Anterior cingulate cortex (tissue), 58 donors: ENCODE results near the gene EDARADD.

Experiments
- DNase-seq, 58 donors: peaks; one replicate each; lab custom pipeline; 2025; lab: John Stamatoyannopoulos, UW

Gene EDARADD

DNA sequence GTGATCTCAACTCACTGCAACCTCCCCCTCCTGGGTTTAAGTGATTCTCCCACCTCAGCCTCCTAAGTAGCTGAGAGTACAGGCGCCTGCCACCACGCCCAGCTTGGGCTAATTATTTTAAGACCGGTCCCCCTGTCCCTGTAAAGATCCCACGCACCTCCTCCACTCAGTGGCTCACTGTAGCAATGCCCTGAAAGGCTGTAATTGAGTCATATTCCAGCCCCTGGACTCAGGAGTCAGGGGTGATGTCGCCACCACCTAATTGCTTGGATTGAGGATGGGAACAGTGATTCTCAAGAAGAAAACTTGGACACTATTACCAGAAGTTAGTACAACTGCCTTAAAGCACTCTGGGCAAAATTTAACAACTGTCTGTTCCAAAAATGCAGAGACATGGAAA, 3.1 kb upstream of the EDARADD start:
- DNase-seq: no peak

DNA sequence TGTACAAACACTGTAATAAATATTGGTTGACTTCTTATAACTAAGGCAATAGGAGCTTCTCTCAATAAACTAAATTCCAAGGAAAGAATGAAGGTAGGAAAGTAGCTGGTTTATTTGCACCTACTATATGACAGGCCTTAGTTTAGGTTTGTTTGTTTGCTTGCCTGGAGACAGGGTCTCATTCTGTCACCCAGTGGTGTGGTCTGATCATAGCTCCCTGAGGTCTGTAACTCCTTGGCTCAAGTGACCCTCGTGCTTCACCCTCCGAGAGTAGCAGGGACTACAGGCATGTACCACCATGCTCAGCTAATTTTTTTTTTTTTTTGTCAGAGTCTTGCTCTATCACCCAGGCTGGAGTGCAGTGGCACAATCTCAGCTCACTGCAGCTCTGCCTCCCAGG, 1.9 kb upstream of the EDARADD start:
- no peak for DNase-seq

DNA sequence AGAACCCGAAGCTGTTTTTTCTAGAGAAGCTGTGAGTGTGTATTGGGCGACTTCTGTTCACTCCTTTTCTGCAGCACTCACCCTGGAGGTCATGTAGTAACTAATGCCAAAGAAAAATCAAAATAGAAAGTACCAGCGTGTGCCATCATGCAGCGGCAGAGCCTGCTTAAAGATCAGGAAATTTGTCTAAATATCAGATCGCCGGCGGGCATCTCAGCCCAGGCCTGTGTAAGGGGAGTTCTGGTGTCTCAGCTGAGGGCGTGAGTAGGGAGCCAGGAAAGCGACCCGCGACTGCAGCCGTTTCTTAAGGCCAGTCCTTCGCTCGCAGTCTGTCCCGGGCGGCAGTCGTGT, 768 bp downstream of the EDARADD start:
- no peak for DNase-seq

DNA sequence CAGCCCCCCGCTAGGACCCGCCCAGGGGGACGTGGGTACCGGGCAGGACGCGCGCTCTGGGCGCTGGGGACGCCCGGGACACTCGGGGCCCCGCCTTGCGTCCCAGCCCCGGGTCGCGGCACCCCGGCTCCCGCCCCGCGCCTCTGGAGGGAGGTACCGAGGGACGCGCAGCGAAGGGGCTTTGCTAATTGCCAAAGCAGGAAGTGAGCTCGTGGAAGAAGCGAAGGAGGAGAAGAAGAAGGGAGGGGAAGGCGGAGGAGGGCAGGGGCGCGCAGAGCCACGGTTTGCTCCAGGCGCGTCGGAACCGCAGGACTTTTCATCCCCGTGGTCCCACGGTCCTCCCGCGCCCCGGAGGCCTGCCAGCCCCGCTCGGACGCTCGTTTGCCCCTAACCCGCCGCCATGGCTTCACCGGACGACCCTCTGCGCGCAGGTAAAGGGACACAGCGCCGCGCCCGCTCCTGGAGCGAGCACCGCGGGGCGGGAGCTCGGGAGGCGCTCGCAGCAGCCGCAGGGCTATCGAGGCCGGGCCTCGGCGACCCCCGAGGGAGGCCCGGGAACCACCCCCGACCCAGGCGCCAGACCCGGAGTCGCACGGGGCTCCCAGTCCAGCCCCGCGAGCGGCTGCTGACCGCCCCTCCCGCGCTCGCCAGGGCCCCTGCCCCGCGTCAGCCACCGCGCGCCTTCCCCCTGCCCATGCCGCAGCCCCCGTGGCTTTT, 1.3 kb downstream of the EDARADD start:
- no peak for DNase-seq

DNA sequence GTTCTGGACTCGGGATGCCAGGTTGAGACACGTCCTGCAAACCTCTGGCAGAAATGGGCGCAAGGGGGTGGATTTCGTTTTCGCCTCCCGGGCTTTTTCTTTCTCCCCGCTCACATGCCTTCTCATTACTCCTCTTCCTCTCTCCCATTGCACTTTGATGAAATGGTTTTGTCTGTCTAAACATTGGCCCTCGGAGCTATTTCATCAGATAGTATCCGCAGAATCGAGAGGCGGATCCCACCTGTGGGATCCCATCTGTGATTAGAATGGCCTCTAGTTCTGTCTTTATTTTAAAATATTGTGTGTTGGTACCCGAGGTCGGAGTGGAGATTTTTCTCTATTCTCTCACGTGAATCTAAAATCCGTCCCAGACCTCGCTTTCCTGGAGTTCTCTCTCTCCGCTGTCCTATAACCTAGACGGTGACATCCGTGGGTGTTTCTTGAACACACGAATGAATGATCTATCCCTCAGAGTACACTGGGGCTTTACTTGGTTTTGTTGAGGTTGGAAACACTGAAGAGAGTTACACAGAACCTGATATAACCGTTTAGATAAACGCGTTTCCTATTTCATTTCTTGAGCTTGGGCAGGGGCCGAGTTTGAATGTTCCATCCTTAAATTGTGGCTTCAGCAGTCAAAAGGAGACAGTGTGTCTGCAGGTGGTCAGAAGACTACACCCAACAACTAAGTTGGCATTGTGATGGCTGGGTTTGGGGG, 2.0 kb downstream of the EDARADD start:
- DNase-seq: no peak

DNA sequence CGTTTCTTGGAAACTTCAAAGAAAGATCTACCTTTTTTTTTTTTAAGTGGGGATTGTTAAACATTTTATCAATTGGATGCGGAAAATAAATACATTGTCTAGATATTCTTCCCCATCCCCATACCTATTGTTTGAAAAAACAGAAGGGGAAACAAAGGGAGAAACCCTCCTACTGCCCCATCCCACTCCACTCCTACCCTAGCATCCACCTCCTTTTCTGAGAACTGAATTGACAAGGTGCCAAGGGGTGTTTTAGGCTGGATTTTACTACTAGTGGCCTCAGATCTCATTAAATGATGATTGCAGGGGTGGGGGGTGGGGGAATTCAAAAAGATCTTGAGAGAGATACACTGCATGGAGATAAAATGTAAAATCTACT, 2.6 kb downstream of the EDARADD start:
- no peak for DNase-seq

DNA sequence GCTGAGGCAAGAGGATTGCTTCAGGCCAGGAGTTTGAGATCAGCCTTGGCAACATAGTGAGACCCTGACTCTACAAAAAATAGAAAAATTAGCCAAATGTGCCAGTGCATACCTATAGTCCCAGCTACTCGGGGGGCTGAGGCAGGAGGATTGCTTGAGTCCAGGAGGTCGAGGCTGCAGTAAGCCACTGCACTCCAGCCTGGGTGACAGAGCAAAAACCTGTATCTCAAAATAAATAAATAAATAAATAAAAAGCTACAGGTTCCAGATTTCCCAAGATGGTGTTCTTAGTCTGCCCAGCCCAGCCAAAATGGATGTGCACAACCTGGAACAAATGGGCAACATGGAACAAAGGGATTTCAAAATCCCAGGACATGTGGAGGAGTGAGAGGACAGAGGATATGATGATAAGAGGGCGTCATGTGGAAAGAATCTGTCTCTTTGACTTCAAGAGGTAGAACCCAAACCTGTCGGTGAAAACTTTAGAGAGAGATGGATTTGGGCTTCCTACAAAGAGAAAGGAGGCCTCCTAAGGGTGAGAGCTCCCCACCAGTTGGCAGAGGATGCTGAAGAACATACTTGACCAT, 3.2 kb downstream of the EDARADD start:
- no peak for DNase-seq

DNA sequence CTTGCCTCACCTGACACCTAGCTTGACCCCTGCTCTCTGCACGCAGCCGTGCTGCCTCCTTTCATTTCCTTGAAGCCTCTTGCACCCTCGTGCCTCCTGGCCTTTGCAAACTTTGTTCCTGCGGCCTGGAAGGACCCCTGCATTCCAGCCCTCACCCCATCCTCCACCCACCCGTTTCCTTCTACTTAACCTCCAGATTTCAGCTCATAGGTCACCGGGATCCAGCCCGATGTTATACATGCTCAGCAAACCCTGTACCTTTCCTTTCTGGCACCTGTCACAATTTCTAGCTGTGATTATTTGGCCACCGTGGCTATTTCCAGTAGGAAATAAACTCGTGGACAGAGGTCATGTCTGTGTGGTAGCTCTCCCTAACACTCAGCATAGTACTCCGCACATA, 4.5 kb downstream of the EDARADD start:
- no peak for DNase-seq

DNA sequence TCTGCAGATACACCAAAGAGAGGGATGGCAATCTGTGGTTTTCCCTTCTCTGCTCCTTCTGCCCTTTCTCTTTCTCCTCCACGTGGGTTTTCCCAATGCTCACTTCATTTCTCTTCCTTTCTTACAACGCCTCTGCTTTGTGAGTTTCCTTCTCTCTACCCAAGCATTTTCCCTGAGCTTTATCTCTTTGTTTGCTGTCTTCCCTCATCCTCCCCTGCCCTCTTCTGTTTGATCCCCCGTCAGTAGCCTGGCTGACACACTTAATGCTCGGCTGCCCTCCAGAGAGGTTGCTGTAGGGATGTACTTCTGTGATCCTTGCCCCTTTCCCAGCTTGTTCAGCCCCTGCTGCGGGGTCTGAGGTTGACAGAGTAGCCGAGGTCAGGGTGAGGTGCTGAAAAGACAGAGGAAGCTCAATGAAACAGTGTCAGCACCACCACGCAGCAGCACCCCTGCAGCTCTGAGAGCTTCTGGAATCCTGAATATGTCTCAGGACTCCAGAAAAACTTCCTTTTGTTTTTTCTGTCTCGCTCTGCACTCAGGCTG, 6.0 kb downstream of the EDARADD start:
- DNase-seq: no peak

DNA sequence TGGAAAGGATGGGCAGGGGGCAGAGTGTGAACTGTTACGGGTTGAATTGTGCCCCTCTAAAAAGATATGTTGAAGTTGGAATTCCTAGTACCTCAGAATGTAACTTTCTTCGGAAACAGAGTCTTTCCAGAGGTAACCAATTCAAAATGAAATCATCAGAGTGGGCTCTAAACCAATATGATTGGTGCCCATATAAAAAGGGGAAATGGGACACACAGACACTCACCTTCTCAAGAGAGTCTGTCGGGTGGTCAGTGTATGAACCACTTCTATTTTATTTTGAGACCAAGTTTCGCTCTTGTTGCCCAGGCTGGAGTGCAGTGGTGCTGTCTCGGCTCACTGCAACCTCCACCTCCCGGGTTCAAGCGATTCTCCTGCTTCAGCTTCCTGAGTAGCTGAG, 7.6 kb downstream of the EDARADD start:
- DNase-seq: no peak

DNA sequence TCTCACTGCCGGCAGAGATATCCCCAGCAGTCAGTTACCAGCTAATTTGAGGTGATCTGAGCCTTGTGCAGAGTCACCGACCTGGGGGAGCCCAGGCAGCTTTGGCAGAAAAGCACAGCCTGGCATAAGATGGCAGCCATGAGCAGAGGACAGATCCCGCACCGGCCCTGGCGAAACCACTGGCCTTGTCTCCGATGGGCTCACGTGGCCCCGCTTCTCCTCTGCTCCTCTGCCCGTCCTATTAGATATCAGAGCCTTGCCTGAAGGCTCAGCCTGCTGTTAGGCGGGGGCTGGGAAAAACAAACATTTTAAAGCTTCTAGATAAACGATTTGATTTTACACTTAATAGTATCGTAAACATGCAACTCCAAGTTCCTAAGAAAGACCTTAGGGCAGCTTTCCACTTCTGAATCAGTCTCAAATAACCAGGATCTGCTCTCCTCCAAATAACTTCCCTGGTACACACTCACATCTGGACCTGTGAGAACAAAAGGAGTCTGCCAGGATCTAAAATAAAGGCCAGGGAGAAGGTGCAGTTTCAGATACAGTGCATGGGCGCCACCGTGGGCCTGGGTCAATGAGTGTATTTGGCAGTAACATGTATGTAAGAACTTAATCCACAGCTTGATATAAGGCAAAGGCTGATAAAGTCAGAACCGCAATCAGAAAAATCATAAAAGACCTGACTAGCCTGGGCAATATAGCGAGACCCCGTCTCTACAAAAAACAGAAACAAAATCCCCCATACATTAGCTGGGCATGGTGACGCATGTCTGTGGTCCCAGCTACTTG, 10.0 kb downstream of the EDARADD start:
- DNase-seq: no peak

DNA sequence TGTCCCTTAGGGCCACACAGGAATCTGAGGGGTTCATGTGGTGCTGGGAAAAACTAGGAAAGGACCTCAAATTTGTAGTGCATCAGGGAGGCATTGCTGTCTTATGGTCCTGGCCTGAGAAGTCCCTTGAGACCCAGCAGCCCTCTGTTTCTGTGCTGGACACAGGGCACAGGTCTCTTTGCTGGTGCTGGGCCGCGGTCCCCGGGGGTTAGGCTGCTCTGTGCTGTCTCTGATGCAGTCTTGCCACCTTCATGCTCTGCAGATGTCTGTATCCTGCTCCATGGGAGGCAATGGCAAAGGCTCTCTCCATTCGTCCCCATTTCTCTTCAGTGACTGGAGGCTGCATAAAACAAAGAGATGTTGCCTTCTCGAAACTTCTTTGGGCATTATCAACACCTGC, 13.0 kb downstream of the EDARADD start:
- no peak for DNase-seq

DNA sequence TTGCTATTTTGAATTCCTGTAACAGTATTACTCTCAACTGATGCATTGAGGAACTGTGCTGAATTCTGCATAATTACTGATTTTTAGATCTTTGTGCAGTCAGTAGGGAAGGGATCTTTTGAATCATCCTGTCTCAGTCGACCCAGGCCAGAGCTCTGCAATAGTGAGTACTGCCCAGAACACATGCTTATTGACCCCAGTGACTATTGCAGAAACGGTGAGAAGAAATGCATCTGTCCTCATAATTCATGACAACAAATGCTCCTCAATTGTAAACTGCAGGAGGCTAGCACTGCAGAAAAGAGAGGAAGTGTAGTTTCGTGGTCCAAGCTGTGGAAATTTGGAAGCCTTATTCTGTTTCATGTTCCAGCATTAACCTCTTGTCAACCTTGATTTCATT, 19.6 kb downstream of the EDARADD start:
- DNase-seq: no peak

DNA sequence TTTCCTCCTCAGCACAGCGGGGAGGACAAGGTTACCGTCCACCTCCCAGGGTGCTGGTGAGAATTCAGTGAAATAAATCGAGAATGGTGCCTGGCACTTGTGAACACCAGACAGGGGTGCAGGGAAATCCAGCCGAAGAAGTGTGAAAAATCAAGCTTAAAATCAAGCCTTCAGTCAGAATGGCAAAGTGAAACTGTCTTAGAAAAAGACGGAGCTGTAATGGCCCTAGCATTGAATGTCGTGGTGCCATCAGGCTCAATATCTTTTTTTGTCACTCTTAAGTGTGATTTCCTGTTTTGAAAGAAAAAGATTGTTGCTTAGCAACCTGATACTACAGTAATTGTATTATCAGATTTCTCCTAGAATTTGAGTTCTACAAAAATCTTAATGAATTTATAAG, 22.1 kb downstream of the EDARADD start:
- DNase-seq: no peak

DNA sequence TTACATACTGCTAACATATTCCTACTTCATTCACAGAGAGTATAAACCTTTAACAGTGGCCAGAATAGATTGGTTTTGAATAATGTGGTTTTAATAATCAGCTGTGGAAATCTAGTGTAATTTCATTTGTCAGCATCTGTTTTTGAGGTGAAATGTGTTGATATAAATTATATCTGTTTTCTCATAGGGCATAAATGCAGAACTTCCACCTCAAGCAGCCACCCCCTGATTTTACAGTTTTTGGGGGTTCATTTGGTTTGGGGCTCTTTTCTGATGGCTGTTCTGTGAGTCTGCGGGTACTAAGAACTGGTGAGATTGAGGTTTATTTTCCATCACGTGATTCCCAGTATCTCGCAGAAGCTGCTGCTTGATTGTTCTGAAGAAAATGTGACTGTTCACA, 23.2 kb downstream of the EDARADD start:
- DNase-seq: no peak

DNA sequence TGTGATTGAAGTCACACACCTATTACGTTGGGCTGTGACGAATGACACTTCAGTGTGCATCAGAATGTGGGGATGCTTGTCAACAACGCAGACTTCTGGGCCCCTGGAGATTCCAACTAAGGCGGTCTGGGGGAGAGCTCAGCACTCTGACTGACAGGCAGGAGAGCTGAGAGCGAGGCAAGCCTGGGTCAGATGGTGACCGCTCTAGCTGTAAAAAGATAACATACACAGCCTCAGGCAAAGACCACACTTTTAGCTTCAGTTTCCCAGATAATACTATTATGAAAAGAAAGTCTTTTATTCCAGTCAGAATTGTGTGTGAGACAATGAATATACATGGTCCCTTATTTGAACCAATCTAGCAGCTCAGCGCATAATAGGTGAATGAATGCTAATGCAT, 25.4 kb downstream of the EDARADD start:
- DNase-seq: no peak

DNA sequence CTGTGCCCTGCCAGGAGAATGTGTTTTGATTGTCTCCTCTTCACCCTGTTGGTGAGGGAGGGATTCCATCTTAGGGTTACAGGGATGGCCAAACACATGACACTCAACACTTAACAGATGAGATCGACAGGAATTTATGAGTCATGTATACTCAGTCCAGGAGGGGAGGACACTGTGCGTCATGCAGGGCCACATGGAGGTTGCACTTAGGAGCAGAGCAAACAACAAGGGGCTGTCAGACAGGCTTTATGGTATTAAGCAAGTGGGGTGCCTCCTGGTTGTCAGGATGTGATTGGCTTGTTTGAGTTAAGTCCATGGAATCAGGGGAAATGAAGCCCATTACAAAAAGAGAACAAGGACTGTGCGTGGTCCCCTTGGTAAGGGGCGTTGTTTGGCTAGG, 26.9 kb downstream of the EDARADD start:
- no peak for DNase-seq

DNA sequence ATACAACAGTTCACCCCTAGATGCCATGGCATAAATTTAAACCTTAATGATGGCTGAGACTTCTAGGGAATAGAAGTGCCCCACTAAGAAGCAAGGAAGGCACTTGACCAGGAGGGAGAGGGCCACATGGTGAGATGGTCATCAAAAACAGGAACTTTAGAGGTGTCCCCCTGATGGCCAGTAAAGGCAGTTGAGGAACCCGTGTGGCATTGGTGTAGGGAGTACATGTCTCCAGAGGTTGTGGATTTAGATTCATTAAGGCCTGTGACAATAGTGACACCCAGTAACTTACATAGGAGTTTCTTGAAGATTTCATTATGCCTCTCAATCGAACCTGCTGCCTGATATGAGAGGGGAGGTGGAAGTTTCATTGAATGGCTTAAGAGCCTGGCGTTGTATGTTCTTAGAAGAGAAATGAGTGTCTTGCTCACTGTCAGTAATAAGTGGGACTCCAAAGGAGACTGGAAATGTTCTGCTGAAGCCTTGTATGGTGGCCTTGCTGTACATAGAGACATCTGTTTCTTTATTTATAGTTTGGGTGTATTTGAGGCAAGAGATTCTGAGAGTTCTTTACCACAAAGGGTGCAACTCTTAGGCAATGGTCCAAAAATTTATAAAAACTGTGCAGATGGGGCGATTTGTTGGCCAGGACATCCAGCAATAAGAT, 27.9 kb downstream of the EDARADD start:
- no peak for DNase-seq

DNA sequence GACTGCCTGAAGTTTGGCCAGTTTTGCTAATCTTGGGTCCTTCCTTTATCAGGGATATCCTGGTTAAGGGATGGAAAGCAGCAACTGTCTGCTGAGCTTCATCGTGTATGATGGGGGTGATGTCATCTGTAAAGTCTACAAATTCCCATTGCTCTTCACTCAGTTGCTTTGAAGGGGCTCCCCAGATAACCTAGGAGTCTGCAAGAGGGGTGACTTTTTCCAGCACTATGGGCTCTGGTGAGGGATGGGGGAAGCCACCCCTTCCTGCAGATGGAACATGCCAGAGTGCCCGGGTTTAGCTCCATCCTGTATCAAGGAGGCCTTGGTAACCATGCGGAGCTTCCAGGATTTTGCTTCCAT, 28.4 kb downstream of the EDARADD start:
- no peak for DNase-seq

DNA sequence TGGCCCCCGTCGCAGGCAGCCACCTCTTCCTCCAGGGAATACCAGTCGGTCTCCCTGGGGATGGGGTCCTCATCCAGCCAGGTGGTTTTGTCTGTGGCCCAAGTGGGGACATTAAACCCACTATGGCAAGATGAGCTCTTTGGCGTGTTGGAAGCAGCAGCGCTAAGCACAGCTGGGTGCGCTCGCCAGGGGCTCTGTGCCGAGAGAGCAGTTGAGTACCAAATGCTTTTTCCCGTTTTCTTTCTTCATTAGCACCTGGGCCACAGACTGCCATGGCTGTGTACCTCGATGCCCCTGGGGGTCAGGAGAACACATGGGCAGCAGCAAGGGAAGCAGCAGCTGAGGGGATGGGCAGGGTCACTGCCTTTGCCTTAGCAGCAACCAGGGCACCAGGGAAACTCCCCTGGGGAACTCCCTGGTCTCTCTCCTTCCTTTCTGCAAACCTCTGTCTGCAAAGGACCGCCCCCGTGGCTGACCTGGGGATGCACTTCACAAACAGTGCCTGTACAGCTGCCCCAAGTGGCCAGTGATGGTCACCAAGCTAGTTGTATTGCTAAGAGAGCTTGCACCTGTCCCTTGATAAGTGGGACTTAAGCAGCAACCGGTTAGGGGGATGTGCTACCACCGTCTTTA, 31.1 kb downstream of the EDARADD start:
- DNase-seq: no peak
